ENCODE measurements around the gene TBC1D9.

Gene TBC1D9

GRCh38 chr4:140644470-140645185 lies 111.6 kb downstream of the TBC1D9 start:
- DNase-seq: no peak

GRCh38 chr4:140643571-140644055 lies 112.6 kb downstream of the TBC1D9 start:
- DNase-seq: no peak

GRCh38 chr4:140642674-140643437 lies 113.3 kb downstream of the TBC1D9 start:
- no peak for DNase-seq

DNA sequence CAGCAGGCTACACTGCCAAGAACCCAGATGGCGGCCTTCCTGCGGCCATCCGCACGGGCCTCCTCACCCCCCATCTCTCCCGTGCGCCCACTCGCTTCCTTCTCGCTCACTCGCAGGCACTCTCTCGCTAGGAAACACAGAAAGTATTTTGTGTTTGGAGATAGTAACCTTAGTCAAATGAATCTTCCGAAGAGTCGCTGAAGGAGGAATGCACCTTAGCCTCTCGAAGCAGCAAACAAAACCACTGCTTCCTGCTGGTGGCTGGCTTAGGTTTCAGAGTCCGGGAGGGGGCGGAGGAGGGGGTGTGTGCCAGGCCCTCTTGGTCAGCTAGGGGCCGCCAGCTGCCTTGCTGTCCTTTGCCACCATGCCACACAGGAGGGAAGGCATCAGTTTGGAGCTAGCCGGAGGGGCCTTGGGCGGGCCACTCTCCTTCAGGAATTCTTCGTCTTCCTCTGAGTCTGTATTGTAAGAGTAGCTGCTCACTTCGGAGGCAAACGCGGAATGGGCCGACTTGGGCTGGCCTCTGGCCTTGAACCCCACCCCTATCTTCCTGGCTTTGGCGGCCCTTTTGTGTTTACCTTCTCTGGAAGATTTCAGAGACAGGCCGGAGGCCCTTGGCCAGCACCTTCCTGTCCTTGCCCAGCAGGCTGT lies 114.3 kb downstream of the TBC1D9 start:
- no peak for DNase-seq

DNA sequence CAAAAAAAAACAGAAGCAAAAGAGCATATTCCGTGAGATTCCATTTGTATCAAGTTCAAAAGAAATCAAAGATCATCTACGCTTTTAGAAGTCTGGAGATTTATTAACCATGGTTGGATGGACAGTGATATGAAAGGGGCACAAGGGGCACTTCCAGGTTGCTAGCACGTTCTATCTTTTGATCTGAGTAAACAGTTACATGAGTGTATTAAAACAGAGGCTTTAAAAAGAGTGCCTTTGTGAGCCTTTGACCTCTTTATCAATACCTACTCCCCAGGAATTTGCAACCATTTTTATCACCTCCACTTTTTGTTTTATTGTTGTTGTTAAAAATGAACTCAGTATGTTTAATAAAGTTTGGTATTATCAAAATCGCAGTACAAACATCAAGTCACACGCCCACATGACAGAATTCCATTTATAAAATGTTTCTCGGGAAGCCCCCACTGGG lies 115.1 kb downstream of the TBC1D9 start:
- DNase-seq: no peak

- DNase-seq: no peak
Observed at GRCh38 chr4:140640150-140640748, 115.9 kb downstream of the TBC1D9 start.

DNA sequence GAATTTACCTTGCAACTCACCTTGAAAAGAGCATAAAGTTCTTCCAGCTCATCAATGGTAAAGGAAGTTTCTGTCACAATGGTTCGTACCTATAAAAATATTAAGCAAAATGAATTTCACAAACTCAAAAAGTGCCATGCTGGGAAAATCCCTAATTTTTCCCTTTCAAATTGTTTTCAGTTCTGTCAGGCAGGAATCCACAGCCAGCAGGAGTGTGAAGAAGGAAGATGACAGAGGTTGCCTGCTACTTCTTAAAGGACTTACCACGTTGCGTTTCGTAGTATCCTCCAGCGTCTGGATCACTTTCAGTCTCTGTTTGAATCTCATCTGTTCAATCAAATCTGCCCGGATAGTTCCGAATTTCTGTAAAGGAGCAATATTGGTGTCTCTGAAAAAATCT lies 117.1 kb downstream of the TBC1D9 start:
- DNase-seq: no peak

GRCh38 chr4:140637836-140638235 lies 118.3 kb downstream of the TBC1D9 start:
- DNase-seq: peak; percentile 66

GRCh38 chr4:140635606-140636005 lies 120.6 kb downstream of the TBC1D9 start:
- DNase-seq: no peak

- no peak for DNase-seq
Observed at GRCh38 chr4:140633951-140634350, 122.2 kb downstream of the TBC1D9 start.

- DNase-seq: no peak
Observed at GRCh38 chr4:140633124-140633523, 123.1 kb downstream of the TBC1D9 start.

DNA sequence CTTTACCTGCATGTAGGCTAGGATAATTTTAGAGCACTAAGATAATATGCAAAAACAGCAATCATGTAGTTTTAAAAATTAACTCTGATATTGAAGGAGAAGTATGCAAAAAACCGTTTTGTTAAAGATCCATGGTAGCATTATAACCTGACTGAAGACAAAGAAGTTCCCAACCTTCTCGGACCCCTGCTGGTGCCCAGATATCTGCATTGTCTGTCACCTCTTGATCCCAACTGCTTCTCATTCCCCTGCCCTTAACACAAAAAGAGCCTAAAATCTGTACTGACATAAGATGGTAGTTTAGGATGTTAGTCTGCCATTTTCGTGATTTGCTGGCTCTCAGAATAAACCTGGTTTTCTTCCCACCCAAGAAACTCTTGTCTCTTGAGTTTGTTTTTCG lies 125.9 kb downstream of the TBC1D9 start:
- DNase-seq: no peak

DNA sequence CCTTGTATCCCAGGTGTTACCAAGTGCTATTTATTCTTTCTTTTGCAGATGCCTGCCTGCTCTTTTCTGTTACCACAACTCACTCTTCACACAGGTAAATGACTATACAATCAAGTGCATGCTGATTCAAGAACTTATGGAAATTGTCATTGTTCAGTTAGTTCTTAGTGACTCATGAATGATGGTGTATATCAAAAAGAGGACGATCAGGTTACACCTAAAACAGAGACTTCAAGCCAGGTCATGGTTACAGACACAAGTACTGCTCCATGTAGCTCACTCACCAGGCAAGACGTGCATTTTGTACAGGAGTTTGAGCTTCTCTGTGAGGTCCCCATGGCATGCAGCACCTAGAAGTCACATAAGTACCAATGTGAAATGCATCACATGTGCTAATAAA lies 128.2 kb downstream of the TBC1D9 start:
- DNase-seq: no peak

- no peak for DNase-seq
Observed at GRCh38 chr4:140626661-140627376, 129.4 kb downstream of the TBC1D9 start.

- DNase-seq: no peak
Observed at GRCh38 chr4:140622333-140622958, 133.7 kb downstream of the TBC1D9 start.

- DNase-seq: no peak
Observed at GRCh38 chr4:140621161-140621560, 135.0 kb downstream of the TBC1D9 start.

DNA sequence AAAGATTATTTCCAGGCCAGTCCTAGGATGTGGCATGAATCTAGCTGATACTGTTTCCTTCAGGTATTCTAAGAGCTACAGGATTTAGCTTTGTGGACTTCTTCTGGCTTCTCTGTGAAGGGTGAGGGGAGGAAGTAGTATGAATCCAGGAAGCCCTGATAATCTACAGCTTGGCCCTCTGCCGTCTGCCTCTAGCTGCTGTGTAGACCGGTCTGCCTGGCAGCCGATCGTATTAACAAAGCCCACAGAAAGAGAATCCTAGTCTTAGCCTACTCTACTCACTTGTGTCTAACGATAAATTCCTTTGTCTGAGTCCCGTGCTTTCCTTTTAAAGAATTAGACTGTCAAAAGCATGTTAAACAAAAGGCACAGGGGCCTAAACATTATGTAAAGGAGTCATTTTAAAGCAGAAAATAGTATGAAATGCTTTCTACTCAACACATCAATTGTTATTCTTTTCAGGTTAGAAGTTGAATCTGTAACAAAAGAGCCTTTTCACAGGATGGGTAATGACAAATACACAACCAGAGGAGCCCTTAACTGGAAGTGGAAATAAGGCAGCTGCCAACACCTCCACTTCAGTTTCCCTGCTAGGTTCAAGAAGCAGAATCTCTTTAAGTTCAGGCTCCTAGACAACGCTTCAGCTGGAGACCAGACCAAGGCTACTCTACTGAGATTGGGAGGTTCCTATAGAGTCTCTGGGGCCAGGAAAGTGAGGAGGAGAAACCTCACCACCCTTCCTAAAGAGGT lies 138.5 kb downstream of the TBC1D9 start:
- DNase-seq: no peak

DNA sequence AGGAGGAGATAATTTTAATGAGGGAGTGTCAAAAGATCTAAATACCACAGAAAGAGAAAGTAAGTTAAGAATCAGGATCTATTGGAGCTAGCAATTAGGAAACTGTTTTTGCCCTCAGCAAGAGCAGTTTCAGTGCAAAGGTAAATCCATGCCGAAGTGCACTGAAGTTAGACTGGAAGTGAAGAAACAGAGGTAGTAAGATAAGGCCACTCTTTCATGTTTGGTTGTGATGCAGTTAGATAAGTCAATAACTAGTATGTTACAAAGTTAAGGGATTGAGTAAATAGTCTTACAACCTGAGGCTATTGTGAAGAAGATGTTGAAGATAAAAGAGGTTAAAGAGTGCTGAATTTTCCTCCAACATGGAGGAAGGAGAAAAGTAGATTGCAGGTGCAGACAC lies 140.7 kb downstream of the TBC1D9 start:
- no peak for DNase-seq

GRCh38 chr4:140612357-140612756 lies 143.8 kb downstream of the TBC1D9 start:
- DNase-seq: no peak

- DNase-seq: no peak
Observed at GRCh38 chr4:140611854-140612253, 144.3 kb downstream of the TBC1D9 start.
